GM12875 (cell line): ENCODE results near the gene ARMC2.

ENCODE experiments used
- H3K4me3 ChIP-seq: one replicate; pipeline ENCODE4 v1.5.1; 2011; ENCODE audit warnings: low read depth, low read length, control low read depth
- TF ChIP-seq, protein P1 (sequence below): IDR thresholded peaks from 2 replicates; pipeline ENCODE4 v1.5.1; 2011; ENCODE audit warnings: low read depth, mild to moderate bottlenecking, control low read depth, inconsistent platforms, low read length, moderate library complexity, borderline replicate concordance; ENCODE audit not compliant: insufficient read depth

ARMC2 gene

DNA sequence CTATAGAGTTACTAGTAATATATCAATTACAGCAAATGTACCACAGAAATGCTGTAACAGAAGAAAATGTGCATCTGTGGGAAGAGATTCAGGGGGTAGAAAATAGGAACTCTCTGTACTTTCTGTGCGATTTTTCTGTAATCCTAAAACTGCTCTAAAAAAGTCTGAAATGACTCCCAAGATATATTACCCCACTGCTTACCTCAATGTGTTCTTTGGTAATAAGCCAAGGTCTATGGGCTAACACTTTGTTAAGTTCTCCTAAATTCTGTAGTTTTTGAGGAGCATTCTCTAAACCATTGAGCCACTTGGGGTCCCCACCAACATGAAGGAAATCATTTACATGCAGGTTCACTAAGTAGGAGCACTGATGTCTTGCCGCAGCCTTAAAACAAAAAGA, 152.1 kb downstream of the ARMC2 start:
- TF ChIP-seq, protein P1, sequence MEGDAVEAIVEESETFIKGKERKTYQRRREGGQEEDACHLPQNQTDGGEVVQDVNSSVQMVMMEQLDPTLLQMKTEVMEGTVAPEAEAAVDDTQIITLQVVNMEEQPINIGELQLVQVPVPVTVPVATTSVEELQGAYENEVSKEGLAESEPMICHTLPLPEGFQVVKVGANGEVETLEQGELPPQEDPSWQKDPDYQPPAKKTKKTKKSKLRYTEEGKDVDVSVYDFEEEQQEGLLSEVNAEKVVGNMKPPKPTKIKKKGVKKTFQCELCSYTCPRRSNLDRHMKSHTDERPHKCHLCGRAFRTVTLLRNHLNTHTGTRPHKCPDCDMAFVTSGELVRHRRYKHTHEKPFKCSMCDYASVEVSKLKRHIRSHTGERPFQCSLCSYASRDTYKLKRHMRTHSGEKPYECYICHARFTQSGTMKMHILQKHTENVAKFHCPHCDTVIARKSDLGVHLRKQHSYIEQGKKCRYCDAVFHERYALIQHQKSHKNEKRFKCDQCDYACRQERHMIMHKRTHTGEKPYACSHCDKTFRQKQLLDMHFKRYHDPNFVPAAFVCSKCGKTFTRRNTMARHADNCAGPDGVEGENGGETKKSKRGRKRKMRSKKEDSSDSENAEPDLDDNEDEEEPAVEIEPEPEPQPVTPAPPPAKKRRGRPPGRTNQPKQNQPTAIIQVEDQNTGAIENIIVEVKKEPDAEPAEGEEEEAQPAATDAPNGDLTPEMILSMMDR, result no peak

DNA sequence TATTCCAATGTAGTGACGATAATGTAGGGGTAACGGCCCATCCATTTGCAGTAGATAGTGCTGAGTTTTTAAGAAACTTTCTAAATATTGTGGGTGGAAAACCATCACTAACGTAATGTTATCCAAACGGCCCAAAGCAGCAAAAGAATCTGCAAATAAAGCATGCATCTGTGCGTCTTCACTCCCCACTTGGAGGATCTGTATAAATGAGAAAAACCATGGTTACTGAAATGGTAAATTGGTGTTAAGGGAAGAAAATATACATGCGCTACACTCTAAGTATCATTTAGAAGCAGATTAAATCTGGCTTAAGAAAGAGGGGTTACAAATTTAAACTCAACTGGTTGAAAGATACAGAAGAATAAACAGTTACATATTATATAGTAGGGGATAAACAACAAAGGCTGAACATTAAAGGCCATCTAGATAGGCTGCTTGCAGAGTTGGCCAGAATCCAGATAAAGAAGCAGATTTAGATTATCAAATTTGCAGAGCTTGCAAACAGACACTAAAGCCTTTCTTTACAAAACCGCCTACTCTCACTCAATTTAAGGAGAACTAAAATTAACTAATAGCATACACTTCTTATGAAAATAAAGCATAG, 153.2 kb downstream of the ARMC2 start:
- H3K4me3 ChIP-seq, result no peak overlapping the region
- TF ChIP-seq, protein P1, result no peak

More for the DNA sequence above, 152.1 kb downstream of the ARMC2 start:
- H3K4me3 ChIP-seq, result no peak overlapping the region

DNA sequence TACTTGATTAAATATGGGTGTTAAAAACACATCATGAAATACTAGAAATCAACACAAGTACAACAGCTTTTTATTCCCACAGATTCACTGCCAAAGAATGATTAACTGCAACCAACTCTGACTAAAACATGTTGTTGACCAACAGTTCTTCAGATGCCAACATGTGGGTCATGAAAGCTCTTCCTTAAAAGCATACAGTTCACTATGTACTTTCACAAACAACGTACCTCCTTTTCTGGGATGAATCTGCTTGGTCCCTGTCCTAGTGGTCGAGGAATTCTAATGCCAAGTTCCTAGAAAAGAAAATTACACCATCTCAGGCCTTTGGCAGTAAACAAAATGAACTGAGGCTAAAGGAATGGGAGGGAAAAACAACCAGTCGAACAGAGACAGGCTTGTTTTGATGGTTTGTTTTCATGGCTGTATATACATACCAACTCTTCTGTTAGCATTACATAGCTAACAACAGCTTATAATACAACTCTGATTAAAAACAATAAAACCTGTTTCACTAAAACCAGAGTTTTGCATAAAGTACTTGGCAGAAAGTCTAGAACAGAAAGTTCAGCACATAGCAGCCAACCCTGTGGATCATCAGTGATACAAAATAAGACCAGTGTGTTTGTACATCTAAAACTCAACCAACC, 154.0 kb downstream of the ARMC2 start:
- H3K4me3 ChIP-seq, result no peak overlapping the region
- TF ChIP-seq, protein P1, result no peak

DNA sequence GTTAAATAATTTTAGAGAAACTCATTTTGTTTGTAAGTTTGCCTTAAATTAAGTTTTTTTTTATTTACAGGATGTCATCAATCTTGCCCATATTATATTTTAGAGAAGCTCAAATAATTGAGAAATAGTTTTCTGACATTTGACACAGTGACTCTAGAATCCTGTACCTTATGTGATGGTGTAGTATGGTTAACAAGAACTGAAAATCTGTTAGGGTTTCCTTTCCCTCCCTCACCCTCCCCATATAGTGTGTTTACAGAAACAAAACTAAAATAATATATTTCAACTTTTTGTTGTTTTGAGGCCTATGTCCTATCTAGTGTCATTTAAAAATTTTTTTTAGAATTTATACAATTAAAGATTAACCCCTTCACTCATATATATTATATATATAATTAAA, 154.7 kb downstream of the ARMC2 start:
- TF ChIP-seq, protein P1, result no peak
- H3K4me3 ChIP-seq, result no peak overlapping the region

DNA sequence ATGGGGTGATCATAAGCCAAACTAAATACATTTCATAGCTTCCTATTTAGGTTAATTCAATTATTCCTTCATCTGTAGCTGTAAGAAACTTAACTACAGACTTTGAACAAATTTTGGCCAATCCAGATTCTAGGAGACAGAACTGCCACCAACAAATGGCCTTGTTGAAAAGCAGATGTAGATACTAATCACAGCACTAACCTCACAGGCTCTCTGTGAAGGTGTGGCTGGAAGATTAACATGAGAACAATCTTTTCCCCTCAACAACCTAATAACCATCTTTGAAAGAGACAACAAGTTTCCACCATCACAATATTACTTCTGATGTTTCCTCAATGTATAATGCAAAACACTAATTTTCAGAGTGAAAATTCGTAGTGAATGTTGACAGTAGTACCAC, 158.6 kb downstream of the ARMC2 start:
- no peak overlapping the region for H3K4me3 ChIP-seq
- TF ChIP-seq, protein P1, result no peak

DNA sequence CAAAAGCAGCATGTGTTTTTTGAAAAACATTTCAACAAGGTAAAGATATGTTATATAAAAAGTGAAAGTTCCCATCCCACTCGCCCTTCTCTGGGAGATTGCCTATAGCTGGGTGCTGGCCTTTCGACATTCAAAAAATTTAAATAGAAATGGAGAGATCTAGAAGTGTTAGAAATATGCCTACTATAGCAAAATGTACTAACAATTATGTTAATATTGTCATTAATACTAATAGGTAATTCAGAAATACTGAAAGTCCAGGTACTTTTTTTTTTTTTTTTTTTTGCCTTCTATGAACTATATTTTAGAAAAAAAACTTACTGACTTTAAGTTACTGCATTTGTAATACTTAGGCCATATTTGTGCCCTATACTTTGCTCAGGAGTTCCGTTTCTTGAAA, 159.3 kb downstream of the ARMC2 start:
- no peak overlapping the region for H3K4me3 ChIP-seq
- TF ChIP-seq, protein P1, result no peak

DNA sequence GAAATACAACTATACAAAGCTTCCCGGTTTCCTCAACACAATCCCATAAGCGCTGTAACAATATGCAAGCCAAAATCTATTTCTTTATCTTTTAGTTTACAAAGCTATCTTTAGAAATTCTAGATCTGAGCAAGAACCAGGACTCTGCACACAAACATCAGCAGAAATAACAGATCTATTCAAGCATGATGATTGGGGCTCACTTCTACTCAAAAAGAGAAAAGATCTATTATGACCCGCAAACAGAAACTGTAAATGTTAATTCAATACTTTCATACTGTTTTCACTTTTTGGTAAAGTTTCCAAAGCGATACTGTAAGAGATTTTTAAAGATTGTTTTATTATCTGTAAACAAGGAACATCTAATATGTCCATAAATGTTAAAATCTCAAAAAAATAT, 159.8 kb downstream of the ARMC2 start:
- H3K4me3 ChIP-seq, result no peak overlapping the region
- TF ChIP-seq, protein P1, result no peak
